ENCODE measurements around the gene TNNI2. TPM values are rescaled to one million over a fixed set of nuclear protein-coding genes. Genes with fewer than 3 reads are reported as not detected.

TNNI2 gene
- polyA plus RNA-seq, 1 donor (not counting 4 experiments of a cell fraction or from before 2014, with no cell fraction given) = 10.7 TPM

DNA sequence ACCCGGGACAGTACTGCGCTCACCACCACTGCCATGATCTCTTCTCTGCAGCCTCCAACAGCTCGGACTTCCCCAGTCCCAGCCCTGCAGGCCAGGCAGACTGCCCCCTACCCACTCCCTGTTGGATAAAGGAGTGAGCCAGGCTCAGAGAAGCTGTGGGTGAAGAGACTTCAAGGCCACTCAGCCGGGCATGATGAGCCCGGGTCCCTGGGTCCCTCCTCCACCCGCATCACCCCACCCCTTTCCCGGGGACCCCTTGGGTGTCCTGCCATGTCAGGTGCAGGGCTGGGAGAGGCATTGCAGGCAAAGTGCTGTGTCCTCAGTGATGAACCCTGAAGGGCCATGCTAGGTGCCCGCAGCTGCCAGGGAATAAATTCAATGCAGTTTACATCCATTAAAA lies 28.6 kb downstream of the TNNI2 start:
- H4K20me1 ChIP-seq (ENCODE audit: control insufficient read depth, extremely low read depth, insufficient read depth, low read length) = no peaks in the 10 kb centered on the region
- no peak overlapping the region for H3K9ac ChIP-seq (ENCODE audit: control insufficient read depth, extremely low read depth, insufficient read depth, low read length)
- H2AFZ ChIP-seq (ENCODE audit: control insufficient read depth, low read length) = no peak overlapping the region
- TF ChIP-seq EZH2 (IDR thresholded peaks at IDR 0.05; ENCODE audit: low read length) = no peak
- TF ChIP-seq, protein P1, sequence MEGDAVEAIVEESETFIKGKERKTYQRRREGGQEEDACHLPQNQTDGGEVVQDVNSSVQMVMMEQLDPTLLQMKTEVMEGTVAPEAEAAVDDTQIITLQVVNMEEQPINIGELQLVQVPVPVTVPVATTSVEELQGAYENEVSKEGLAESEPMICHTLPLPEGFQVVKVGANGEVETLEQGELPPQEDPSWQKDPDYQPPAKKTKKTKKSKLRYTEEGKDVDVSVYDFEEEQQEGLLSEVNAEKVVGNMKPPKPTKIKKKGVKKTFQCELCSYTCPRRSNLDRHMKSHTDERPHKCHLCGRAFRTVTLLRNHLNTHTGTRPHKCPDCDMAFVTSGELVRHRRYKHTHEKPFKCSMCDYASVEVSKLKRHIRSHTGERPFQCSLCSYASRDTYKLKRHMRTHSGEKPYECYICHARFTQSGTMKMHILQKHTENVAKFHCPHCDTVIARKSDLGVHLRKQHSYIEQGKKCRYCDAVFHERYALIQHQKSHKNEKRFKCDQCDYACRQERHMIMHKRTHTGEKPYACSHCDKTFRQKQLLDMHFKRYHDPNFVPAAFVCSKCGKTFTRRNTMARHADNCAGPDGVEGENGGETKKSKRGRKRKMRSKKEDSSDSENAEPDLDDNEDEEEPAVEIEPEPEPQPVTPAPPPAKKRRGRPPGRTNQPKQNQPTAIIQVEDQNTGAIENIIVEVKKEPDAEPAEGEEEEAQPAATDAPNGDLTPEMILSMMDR (optimal IDR thresholded peaks at IDR 0.05 in 1 of 3, IDR thresholded peaks at IDR 0.05 in 1 of 3, conservative IDR thresholded peaks at IDR 0.05 in 1 of 3; ENCODE audit: extremely low read depth in 1 of 3, insufficient read depth in 2 of 3, low read length in 3 of 3) = no peak
- FAIRE-seq (no peak), DNase-seq (ENCODE audit: low read depth, low spot score) (no peak)
- peaks cover 29% of the 10 kb centered on the region for H3K27me3 ChIP-seq (ENCODE audit: control insufficient read depth, extremely low read depth, insufficient read depth, low read length)
- dilution Hi-C loops (cut with MboI; ENCODE audit: extremely low pct_ligation_motif_present, low sequenced_read_pairs) = no loop called here
- peaks cover 14% of the 10 kb centered on the region for H3K4me1 ChIP-seq (ENCODE audit: control insufficient read depth, extremely low read depth, insufficient read depth, low read length)
- H3K4me3 ChIP-seq (ENCODE audit: control insufficient read depth in 2 of 3, extremely low read depth in 1 of 3, insufficient read depth in 2 of 3, low read depth in 1 of 3, low read length in 3 of 3) = no peak overlapping the region
- H3K9me3 ChIP-seq (ENCODE audit: control insufficient read depth, low read depth, low read length) = no peaks in the 10 kb centered on the region
- H3K9me1 ChIP-seq (ENCODE audit: control insufficient read depth, extremely low read depth, insufficient read depth, low read length) = no peaks in the 10 kb centered on the region
- no peaks in the 10 kb centered on the region for H3K79me2 ChIP-seq (ENCODE audit: control insufficient read depth, insufficient read depth, low read length)
- H3K4me2 ChIP-seq (ENCODE audit: control insufficient read depth, extremely low read depth, insufficient read depth, low read depth, low read length) = no peak overlapping the region
- no peaks in the 10 kb centered on the region for H3K36me3 ChIP-seq (ENCODE audit: control insufficient read depth in 2 of 2, extremely low read depth in 1 of 2, insufficient read depth in 2 of 2, low read length in 2 of 2)
- H3K27ac ChIP-seq (ENCODE audit: control insufficient read depth, insufficient read depth, low read length) = no peak overlapping the region

DNA sequence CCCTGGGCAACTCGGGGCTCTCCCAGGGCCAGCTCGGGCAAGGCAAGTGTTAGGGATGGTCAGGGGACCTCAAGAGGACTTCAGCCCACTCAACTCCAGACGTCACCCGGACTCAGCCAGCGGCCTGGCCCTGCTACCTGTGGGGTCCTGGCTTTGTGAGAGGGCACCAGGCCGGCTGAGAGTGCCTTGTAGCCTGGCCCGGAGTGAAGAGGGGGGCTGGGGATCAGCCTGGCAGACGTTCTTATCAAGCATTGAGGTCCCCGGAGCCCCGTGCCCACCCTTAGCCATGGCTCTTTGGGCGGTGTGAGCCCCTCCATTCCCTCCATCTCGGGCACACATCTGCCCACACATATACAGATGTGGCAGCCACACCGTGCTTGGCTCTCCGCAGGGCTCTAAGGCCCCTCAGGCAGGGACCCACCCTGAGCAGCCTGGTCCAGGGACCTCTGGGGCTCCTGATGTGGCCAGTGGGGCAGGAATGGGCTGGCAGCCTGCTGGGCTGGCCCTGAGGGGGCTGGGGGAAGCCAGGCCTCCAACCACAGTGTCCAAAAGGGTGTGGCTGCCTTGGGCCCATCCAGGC lies 29.4 kb downstream of the TNNI2 start:
- H3K9me3 ChIP-seq (ENCODE audit: control insufficient read depth, low read depth, low read length) = no peaks in the 10 kb centered on the region
- H3K27ac ChIP-seq (ENCODE audit: control insufficient read depth, insufficient read depth, low read length) = no peak overlapping the region
- peaks cover 20% of the 10 kb centered on the region for H3K4me1 ChIP-seq (ENCODE audit: control insufficient read depth, extremely low read depth, insufficient read depth, low read length)
- H2AFZ ChIP-seq (ENCODE audit: control insufficient read depth, low read length) = no peak overlapping the region
- no peak overlapping the region for H3K4me2 ChIP-seq (ENCODE audit: control insufficient read depth, extremely low read depth, insufficient read depth, low read depth, low read length)
- H3K36me3 ChIP-seq (ENCODE audit: control insufficient read depth in 2 of 2, extremely low read depth in 1 of 2, insufficient read depth in 2 of 2, low read length in 2 of 2) = no peaks in the 10 kb centered on the region
- no peak overlapping the region for H3K4me3 ChIP-seq (ENCODE audit: control insufficient read depth in 2 of 3, extremely low read depth in 1 of 3, insufficient read depth in 2 of 3, low read depth in 1 of 3, low read length in 3 of 3)
- H3K9ac ChIP-seq (ENCODE audit: control insufficient read depth, extremely low read depth, insufficient read depth, low read length) = no peak overlapping the region
- H3K27me3 ChIP-seq (ENCODE audit: control insufficient read depth, extremely low read depth, insufficient read depth, low read length) = peaks cover 29% of the 10 kb centered on the region
- DNase-seq (ENCODE audit: low read depth, low spot score) (no peak), FAIRE-seq (no peak)
- dilution Hi-C loops (cut with MboI; ENCODE audit: extremely low pct_ligation_motif_present, low sequenced_read_pairs) = no loop called here
- no peaks in the 10 kb centered on the region for H3K79me2 ChIP-seq (ENCODE audit: control insufficient read depth, insufficient read depth, low read length)
- TF ChIP-seq EZH2 (IDR thresholded peaks at IDR 0.05; ENCODE audit: low read length) = no peak
- TF ChIP-seq, protein P1 (optimal IDR thresholded peaks at IDR 0.05 in 1 of 3, IDR thresholded peaks at IDR 0.05 in 1 of 3, conservative IDR thresholded peaks at IDR 0.05 in 1 of 3; ENCODE audit: extremely low read depth in 1 of 3, insufficient read depth in 2 of 3, low read length in 3 of 3) = no peak
- no peaks in the 10 kb centered on the region for H3K9me1 ChIP-seq (ENCODE audit: control insufficient read depth, extremely low read depth, insufficient read depth, low read length)
- no peaks in the 10 kb centered on the region for H4K20me1 ChIP-seq (ENCODE audit: control insufficient read depth, extremely low read depth, insufficient read depth, low read length)
